ENCODE data around the gene CCDC85C. TPM values are rescaled to one million over a fixed set of nuclear protein-coding genes. Genes with fewer than 3 reads are reported as not detected.

CCDC85C gene
- total and polyA plus RNA-seq, 4 donors, result 4.0 to 23.9 (median 9.6) TPM

GRCh38 chr14:99473458-99473857, 130.5 kb downstream of the CCDC85C start:
- Histone ChIP-seq H3K36me3 (ENCODE audit: control insufficient read depth in 4 of 4, insufficient read depth in 3 of 4, low read depth in 1 of 4, low read length in 3 of 4) (no peaks in the 10 kb centered on the region), H3K9ac (ENCODE audit: low read depth in 1 of 2, low read length in 2 of 2) (no peak overlapping the region), H3K27ac (ENCODE audit: low read depth in 1 of 2, low read length in 2 of 2) (no peak overlapping the region), H3K9me3 (ENCODE audit: control insufficient read depth in 4 of 4, low read length in 3 of 4) (no peaks in the 10 kb centered on the region), H3K27me3 (ENCODE audit: control insufficient read depth in 4 of 4, insufficient read depth in 4 of 4, low read length in 3 of 4) (no peaks in the 10 kb centered on the region), H3K4me3 (ENCODE audit: low read depth in 1 of 3, low read length in 3 of 3) (no peak overlapping the region), H3K4me1 (ENCODE audit: control insufficient read depth in 4 of 4, insufficient read depth in 4 of 4, low read length in 3 of 4) (peaks cover 0 to 19% (median 11%) of the 10 kb centered on the region in 4 donors)
- TF ChIP-seq REST (IDR thresholded peaks at IDR 0.05), result no peak
- TF ChIP-seq TAF1 (conservative IDR thresholded peaks at IDR 0.05), result no peak
- no peak for TF ChIP-seq SP1 (IDR thresholded peaks at IDR 0.05)
- TF ChIP-seq NR2F2 (IDR thresholded peaks at IDR 0.05), result no peak
- TF ChIP-seq FOXA2 (IDR thresholded peaks at IDR 0.05), result no peak
- TF ChIP-seq EGR1 (IDR thresholded peaks at IDR 0.05; ENCODE audit: low read depth in 2 of 2), result no peak
- TF ChIP-seq CTCF (IDR thresholded peaks at IDR 0.05; ENCODE audit: low read depth, low read length, missing input control), result no peak
- no peak for TF ChIP-seq GABPA (IDR thresholded peaks at IDR 0.05 in 1 of 2, conservative IDR thresholded peaks at IDR 0.05 in 1 of 2)
- no peak for TF ChIP-seq MAX (IDR thresholded peaks at IDR 0.05)
- no peak for TF ChIP-seq JUND (IDR thresholded peaks at IDR 0.05)
- no peak for TF ChIP-seq RXRA (IDR thresholded peaks at IDR 0.05)
- TF ChIP-seq RAD21 (IDR thresholded peaks at IDR 0.05), result no peak
- DNase-seq (ENCODE audit: low spot score), result no peak
- 86% methylated on average over 3 of the region's 3 CpGs for WGBS

- no peak for DNase-seq (ENCODE audit: low spot score)
- peaks cover 2 to 15% (median 8%) of the 10 kb centered on the region in 4 donors for H3K4me1 ChIP-seq (ENCODE audit: control insufficient read depth in 4 of 4, insufficient read depth in 4 of 4, low read length in 3 of 4)
- no peaks in the 10 kb centered on the region for H3K9me3 ChIP-seq (ENCODE audit: control insufficient read depth in 4 of 4, low read length in 3 of 4)
- H3K4me3 ChIP-seq (ENCODE audit: low read depth in 1 of 3, low read length in 3 of 3), result no peak overlapping the region
- no peak overlapping the region for H3K9ac ChIP-seq (ENCODE audit: low read depth in 1 of 2, low read length in 2 of 2)
- WGBS, result 82% methylated on average over 4 of the region's 4 CpGs
- no peaks in the 10 kb centered on the region for H3K27me3 ChIP-seq (ENCODE audit: control insufficient read depth in 4 of 4, insufficient read depth in 4 of 4, low read length in 3 of 4)
- no peak overlapping the region for H3K27ac ChIP-seq (ENCODE audit: low read depth in 1 of 2, low read length in 2 of 2)
- no peaks in the 10 kb centered on the region for H3K36me3 ChIP-seq (ENCODE audit: control insufficient read depth in 4 of 4, insufficient read depth in 3 of 4, low read depth in 1 of 4, low read length in 3 of 4)
- TF ChIP-seq FOXA2 (IDR thresholded peaks at IDR 0.05) (no peak), CTCF (IDR thresholded peaks at IDR 0.05; ENCODE audit: low read depth, low read length, missing input control) (no peak), TAF1 (conservative IDR thresholded peaks at IDR 0.05) (no peak), REST (IDR thresholded peaks at IDR 0.05) (no peak), NR2F2 (IDR thresholded peaks at IDR 0.05) (no peak), FOXA1 (IDR thresholded peaks at IDR 0.05) (no peak), ZBTB33 (IDR thresholded peaks at IDR 0.05) (no peak)
Observed at GRCh38 chr14:99472937-99473336, 131.1 kb downstream of the CCDC85C start.

Measured in liver (tissue), 9 donors.